Ovary (tissue), 3 donors: ENCODE measurements around the gene RXRB.

Experiments used
- POLR2A ChIP-seq: fragments of 450-650 bp; IDR thresholded peaks from one replicate; pipeline ENCODE4 v1.6.1; 2017; ENCODE audit warnings: antibody characterized with exemption, mild to moderate bottlenecking, moderate library complexity
- TF ChIP-seq, protein P1 (sequence below), 3 donors: fragments of 450-650 bp in 2 of 3; fragments of 200-600 bp in 1 of 3; IDR thresholded peaks; one replicate each; pipeline versions ENCODE4 v1.5.1 to v1.8.0; 2016 to 2022; ENCODE audit warnings: antibody characterized with exemption in 3 of 3, mild to moderate bottlenecking in 1 of 3
- donor health status: DM: no; HTN: no; CAD: no.

DNA sequence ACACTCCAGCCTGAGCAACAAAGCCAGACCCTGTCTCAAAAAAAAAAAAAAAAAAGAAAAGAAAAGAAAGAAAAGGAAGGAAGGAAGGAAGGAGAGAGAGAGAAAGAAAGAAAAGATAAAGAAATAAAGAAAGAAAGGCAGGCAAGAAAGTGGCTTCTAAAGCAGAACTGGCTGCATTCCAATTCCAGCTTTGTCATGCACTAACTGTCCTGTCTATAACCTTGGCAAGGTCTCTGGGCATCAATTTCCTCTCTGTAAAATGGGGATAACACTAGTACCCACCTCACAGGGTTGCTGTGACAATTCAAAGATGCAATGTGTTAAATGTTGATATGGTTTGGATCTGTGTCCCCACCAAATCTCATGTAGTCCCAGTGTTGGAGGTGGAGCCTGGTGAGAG lies 35.9 kb upstream of the RXRB start:
- TF ChIP-seq, protein P1, sequence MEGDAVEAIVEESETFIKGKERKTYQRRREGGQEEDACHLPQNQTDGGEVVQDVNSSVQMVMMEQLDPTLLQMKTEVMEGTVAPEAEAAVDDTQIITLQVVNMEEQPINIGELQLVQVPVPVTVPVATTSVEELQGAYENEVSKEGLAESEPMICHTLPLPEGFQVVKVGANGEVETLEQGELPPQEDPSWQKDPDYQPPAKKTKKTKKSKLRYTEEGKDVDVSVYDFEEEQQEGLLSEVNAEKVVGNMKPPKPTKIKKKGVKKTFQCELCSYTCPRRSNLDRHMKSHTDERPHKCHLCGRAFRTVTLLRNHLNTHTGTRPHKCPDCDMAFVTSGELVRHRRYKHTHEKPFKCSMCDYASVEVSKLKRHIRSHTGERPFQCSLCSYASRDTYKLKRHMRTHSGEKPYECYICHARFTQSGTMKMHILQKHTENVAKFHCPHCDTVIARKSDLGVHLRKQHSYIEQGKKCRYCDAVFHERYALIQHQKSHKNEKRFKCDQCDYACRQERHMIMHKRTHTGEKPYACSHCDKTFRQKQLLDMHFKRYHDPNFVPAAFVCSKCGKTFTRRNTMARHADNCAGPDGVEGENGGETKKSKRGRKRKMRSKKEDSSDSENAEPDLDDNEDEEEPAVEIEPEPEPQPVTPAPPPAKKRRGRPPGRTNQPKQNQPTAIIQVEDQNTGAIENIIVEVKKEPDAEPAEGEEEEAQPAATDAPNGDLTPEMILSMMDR (IDR thresholded peaks at IDR 0.05) = no peak
- TF ChIP-seq POLR2A = no peak
